HG03060 (cell line): Measurements from ENCODE around the gene WDR93.

Source experiments
- ATAC-seq: cut with Tn5 transposase; IDR thresholded peaks from one replicate; pipeline ENCODE4 v1.9.1; 2021; ENCODE audit warnings: low read depth, moderate number of reproducible peaks; ENCODE audit not compliant: unreplicated experiment

Gene WDR93

DNA sequence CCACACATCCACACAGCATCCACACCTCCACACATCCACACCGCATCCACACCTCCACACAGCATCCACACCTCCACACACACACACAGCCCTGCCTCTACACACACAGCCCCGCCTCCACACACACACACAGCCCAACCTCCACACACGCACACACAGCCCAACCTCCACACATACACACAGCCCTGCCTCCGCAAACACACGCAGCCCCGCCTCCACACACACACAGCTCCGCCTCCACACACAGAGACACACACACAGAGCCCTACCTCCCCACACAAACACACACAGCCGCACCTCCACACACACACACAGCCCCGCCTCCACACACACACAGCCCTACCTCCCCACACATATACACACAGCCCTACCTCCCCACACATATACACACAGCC is 55.8 kb downstream of the WDR93 start:
- ATAC-seq, result no peak

DNA sequence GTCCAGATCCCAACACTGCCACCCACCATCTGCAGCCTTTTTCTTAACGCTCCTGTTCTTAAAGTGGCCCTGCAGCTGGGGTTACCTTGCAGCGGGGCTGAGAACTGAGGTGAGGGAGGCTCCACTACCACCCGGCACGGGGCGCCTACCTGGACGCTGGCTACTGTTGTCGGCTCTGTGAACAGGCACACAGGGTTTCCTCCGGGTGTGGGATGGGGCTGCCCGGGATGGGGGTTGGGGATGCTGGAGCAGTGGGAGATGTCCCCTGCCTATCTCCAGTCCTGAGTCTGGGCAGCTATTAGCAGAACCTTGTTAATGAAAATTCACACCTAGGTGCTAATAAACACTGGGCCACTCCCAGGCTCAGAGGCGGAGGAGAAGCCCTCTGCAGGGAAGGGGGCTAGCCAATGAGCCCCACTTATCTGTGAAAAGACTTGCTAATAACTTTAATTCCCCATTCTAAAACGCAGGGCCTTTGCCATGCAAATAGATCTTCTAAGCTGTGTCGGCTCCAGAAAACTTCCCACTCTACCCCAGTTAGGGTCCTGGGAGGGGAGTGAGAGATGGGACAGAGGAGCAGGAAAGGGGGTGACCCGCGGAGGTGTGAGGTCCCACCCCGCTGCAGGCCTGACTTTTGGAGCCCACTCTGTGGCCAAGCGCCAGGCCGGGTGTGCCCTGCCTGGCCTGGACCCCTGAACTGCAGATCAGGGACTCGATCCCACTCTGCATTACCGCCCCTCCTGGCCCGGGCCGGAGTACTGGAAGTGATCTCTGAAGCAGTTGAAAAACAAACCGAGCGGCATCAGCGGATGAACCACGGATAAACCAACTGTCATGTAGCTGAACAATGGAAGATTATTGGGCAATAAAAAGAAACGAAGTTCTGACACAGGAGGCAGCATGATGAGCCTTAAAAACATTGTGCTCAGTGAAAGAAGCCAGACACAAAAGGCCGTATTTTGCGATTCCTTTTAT is 57.4 kb downstream of the WDR93 start:
- no peak for ATAC-seq

DNA sequence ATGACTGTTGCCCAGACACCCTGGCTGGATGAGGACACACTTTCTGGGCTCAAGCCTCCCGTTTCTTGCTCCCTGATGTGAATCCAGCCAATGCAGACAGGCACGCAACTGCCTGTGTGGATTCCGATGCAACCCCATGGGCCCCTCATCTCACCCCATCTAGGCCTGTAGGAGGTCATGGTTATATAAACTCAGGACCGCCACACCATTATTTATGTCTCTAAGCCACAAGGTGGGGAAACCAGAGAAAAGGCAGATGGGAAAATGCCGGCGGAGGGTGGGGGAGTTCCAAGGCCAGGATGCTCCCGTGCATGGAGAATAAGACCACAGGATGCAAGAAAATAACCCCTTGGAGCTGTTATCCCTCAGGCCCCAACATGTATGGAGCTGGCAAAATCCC is 58.4 kb downstream of the WDR93 start:
- ATAC-seq, result no peak

DNA sequence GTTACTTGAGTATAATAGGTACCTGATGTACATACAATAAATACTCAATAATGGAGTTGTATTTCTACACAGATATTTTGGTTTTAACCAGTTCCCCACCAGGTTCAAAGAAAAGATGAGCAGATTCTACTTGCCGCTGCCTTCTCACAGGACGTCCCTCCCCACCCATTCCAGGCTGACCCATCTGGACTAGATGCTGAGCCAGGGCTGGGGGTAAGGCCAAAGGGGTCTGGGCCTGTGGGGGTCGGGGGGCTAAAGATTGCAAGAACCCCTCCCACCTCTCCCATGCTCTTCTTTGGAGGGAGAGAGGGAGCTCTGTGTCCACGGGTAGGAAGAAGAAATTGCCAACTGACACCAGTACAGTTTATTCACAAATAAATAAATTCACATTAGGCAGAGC is 58.9 kb downstream of the WDR93 start:
- ATAC-seq, result no peak

DNA sequence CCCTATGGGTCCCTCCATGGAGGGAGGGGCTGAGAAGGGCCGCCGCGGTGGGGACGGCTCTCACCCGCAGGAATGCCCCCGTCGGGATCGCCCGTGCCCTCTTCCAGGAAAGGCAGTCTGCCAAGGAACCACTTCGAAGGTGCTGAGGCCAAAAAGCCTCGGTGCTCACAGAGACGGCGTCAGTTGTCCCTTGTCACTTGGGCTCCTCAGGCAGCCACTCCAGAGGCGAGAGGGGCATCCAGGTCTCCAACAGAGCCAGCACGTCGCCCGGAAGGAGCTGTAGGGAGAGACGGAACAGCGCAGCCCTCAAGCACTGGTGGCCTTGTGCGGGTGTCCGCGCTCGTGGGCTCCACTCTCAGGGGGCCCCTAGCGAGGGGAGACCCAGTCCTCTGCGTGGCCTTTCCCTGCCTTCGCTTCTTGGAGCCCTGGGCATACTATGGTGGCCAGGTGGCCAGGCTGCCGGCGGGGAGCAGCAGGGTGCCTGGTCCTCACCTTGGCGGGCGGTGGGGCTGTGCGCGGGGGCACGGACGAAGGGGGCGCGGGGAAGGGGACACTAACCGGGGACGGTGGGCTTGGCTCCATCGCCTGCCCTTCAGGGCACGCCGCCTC is 59.4 kb downstream of the WDR93 start:
- no peak for ATAC-seq

DNA sequence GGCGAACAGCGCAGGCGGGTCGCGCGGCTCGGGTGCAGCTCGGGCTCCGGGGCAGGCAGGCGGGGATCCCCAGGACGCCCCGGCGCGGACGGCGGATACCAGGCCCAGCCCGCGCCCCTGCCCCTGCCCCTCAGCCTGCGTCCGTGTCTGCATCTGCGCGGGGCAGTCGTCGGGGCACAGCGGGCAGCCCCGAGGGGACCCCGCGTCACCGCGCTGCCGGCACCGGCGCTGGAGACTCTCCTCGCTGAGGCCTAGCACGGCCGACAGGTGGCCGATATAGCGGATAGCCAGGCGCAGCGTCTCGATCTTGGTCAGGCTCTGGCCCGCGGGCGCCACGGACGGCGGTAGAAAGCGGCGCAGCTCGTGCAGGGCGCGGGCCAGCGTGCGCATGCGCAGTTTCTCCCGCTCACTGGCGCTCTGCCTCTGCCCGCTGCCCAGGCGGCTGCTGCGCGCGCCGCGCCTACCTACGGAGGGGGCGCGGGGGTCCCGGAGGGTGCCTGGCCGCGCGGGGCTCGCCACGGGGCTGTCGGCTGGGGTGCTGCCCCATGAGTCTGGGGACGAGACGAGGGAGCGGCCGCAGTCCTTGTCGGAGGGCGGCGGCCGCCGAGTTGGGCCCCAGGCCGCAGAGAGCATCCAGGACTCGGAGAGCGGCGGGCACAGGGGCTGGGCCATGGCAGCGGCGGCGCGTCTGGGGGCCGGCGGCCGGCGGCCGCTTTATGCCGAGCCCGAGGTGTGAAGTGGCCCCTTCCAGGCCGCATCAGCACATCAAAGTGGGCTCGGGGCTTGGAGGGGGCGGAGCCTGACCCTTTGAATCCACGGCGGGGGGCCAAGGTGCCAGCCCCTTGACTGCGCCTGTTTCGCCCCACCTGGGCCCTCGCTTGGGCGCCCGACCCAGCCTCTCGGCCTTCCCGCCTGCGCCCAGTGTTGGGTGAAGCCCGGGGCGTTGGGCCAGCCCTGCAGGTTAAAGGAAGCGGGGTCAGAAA is 60.2 kb downstream of the WDR93 start, which contains the start of gene MESP1:
TSS of gene MESP1 (minus strand) at position 690 of the 983 bp plus-strand sequence. CDS start at position 672, 18 bp downstream.
- peak; percentile 95 for ATAC-seq

DNA sequence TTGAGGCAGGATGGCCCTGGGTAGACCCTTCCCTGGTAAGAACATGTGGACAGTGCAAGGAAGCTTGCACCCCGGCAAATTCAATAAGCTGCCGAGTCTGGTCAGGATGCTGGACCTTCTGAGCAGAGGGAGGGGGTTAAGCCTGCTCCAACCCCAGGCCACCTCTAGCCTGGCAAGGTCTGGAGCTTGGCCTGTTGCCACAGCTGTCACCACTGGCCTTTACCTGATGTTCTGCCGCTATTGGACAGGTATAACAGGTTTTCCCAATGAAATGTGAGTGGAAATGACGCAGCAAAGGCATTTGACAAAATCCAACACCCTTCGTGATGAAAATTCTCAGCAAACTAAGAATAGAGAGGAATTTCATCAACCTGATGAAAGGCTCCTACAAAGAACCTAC is 61.1 kb downstream of the WDR93 start:
- no peak for ATAC-seq

DNA sequence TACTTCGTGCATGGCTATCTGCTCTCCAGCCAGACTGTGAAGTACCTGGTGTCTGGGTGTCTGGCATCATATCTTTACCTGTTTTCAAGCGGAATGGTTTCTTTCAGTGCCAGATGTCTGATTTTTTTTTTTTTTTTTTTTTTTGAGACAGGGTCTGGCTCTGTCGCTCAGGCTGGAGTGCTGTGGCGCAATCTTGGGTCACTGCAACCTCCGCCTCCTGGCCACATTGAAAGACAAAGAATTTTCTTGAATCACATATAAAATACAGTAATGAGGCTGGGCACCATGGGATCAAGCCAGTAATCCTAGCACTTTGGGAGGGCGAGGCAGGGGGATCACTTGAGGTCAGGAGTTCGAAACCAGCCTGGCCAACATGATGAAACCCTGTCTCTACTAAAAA is 63.2 kb downstream of the WDR93 start:
- ATAC-seq, result no peak

DNA sequence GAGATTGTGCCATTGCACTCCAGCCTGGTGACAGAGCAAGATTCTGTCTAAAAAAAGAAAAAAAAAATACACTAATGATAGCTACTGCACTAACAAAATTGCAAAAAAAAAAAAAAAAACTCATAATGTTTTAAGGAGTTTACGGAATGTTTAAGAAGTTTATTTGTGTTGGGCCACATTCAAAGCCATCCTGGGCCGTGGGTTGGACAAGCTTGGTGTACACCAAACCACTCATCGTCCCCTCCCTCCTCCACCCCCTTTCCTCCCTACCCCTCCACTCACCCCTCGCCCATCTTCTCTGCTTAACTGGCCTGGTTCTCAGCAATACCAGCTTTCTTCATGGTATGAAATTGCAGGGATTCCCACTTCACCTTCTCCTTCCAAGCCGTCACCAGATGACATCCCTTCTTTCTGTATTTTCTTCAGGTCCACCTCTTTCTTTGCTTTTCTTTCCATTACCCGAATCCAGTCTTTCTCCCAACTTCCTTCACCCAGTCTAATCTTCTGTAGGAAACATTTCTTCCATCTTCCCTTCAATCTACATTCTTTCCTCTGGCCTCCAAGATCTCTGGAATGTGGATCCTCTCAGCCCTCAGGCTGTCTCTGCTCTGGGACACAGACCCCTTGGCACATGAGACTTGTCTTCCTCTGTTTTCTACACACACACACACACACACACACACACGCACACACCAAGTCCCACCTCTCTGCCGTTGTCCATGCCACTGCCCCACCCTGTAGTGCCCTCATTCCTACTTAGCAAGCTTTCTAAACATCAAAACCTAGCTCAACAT is 63.9 kb downstream of the WDR93 start:
- no peak for ATAC-seq

DNA sequence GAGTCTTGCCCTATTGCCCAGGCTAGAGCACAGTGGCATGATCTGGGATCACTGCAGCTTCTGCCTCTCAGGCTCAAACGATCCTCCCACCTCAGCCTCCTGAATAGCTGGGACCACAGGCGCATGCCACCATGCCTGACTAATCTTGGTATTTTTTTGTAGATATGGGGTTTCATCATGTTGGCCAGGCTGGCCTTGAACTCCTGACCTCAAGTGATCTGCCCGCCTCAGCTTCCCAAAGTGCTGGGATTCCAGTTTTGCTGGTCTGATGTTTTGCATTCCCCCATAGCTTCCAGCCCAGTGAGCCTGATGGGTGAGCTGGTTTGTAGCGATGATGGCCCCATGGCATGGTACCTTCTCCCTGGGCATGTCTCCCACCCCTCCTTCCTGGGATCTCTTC is 65.1 kb downstream of the WDR93 start:
- ATAC-seq, result no peak

DNA sequence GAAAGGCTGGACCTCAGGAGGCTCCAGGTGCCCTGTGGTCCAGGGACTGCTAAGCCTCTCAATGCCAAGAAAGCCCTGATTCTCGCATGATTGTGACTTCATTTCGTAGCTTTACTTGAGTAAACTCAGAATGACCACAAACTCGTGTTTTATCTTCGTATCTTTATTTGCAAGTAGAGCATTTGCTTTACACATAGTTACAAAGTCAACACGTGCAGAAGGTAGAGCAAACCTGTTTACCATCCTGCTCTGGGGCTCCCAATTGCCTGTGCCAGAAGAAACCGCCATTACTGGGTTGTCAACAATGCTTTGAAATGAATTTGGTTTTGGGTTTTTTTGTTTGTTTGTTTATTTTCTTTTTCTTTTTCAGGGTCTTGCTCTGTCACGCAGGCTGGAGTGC is 66.3 kb downstream of the WDR93 start:
- ATAC-seq, result no peak

DNA sequence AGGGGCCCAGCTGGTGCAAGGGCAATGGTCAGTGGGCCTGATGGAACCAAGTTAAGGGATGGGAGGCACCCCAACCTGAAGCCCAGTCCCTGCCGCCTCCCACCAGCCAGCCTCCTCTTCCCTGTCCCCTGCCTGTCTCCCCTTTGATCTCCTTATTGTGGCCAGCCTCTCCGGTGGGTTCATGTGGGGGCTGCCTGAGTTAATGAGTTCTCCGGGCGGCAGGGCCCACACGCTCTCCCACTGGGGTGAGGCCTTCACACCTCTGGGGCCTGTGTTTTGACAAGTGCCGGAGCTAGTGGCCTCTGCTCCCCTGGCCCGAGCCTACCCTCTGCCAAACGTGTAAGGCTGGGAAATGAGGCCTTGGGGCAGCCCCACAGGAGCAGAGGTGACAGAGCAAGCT is 67.7 kb downstream of the WDR93 start:
- no peak for ATAC-seq

DNA sequence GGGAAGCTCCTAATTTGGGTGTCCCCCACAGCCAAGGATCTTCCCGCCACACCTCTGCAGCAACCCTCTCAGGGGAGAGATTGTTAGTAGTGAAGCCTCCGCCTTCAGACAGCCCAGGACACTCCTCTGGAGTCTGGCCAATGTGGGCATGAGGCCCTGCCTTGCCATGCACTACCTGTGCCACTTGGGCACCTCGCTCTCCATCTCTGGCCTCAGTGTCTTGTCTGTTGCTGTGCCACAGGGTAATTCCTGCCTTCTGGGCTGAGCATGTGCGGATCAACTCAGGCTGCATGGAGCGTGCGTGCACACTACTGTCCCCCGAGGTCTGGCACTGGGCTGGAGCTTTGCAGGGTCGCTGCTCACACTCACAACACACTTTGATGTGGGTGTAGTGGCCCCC is 68.4 kb downstream of the WDR93 start:
- ATAC-seq, result no peak

DNA sequence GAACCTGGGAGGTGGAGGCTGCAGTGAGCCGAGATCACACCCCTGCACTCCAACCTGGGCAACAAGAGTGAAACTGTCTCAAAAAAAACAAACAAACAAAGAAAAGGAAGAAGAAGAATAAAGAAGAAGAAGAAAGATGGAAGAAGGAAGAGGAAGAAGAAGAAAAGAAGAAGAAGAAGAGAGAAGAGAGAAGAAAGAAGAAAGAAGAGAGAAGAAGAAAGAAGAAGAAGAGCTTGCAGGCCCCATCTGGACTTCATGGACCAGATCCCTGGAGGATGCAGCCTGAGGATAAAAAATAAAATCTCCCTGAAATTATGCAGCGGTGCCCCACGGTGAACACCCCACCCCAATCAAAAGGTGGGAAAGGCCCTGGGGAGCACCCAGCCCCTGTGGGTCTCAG is 69.2 kb downstream of the WDR93 start:
- no peak for ATAC-seq

DNA sequence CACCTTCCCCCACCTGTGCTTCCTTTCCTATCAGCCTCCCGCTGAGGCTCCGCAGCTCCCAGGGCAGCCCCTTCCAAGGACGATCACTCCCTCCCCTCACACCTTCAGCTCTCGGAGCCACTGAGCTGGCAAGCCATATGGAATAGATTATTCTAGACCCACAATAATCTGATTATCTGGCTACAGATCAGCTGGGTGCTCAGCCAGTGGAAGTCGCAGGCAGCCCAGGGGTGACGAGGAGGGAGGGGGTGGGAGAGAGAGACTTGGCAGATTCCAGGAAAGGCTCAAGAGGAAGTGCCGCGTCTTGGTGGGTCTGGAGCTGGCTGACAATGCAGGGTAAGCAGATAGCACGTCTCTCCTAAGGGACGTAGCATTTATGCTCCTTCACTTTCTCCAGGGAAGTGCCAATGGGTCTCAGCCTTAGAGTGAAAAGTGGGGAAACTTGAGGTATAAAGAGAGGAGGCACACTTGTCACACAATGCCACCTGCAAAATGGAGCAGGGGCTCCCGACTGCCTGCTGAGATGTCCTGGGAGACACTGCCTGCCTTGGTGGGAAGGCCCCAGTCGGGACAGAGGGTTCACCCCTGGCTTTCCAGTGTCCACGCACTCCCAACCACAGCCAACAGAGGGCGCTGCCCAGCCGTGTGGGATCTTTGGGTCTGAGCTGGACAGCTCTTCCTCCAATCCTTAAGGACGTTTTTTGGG is 69.8 kb downstream of the WDR93 start:
- ATAC-seq, result no peak

DNA sequence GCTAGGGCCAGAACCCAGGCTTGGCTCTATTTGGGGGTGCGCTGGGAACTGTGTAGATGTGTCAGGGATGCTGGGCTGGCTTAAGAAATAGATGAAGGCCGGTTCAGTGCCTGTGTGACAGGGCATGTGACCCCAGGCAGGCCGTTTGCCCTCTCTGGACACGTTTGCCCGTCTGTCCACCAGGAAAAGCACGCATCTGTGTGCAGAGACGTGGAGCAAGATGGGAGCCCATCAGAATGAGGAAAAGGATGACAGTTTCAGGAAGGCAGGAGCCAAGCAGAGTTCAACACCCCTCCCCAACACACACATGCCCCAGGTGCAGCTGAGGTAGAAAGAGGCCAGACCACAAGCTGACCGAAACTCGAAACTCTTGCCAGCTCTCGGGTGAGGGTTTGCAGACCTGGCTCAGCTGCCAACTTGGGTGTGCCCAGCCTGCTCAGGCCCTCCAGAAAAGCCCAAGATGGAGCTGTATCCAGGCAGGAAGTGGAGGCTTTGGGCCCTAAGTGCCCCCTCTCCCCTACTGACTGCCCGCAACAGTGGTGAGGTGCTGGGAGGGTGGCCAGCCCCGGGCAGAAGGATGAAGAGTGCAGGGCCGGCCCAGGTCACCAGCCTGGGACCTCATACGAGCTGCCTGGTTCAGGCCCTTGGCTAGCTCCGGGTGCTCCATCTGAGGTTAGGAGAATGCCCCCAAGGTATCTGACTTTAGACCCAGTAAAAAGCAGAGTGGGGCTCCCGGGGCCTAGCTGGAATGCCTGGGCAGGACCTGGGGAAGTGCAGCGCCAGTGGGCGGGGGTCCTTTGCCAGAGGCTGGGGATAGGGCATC is 70.6 kb downstream of the WDR93 start:
- ATAC-seq, result no peak

DNA sequence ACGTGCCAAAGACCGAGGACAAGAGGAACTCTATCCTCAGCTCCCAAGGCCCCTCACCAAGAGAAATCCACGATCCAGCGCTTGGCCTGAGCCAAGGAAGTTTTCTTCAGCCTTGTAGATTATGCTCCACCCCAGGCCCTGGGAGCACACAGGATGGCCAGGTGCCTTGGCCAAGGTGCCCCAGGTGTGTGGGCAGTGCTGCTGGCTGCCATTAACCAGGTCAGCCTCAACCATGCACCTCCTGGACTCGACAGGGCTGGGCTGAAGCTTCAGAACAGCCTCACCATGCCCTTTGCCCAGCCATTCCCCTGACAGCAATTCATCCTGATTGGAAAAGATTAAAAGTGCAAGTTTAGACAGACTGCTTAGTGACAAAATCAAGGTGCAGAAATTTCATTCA is 71.3 kb downstream of the WDR93 start:
- no peak for ATAC-seq

DNA sequence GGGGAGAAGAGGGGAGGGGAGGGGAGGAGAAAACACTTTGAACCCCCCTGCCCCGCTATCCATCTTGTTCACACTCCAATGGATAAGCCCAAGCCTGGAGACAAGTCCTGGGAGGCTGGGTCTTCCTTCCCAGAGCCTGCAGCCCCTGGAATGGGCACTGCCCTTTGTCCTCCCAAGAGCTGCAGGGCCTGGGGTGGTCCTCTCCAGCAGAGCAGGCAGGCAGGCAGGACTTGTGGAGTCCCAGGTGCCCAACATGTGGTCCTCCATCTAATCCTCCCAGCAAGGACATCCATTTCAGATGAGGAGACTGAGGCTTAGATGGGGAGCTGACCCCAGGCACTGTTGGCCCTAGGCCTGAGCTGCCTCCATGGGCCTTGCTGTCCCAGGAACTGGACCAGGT is 75.1 kb downstream of the WDR93 start:
- ATAC-seq, result no peak
